Progenitor cell of endocrine pancreas (in vitro differentiated cells): Measurements from ENCODE around the gene PPP4R2. TPM values are rescaled to one million over a fixed set of nuclear protein-coding genes. Genes with fewer than 3 reads are reported as not detected.

Experiments used
- DNase-seq: peaks from one replicate; pipeline ENCODE4 v3.0.0; 2021; ENCODE audit warnings: low spot score; ENCODE audit not compliant: unreplicated experiment
- H3K27ac Mint-ChIP-seq: 2 replicates; pipeline ENCODE4 v1.8.0; 2021; ENCODE audit warnings: mild to moderate bottlenecking, moderate library complexity, mixed read lengths
- H3K27me3 Mint-ChIP-seq: 2 replicates; pipeline ENCODE4 v1.8.0; 2021; ENCODE audit warnings: mixed read lengths
- H3K36me3 Mint-ChIP-seq: 2 replicates; pipeline ENCODE4 v1.8.0; 2022; ENCODE audit warnings: mixed read lengths; ENCODE audit not compliant: insufficient read depth
- H3K4me1 Mint-ChIP-seq: 2 replicates; pipeline ENCODE4 v1.8.0; 2021; ENCODE audit warnings: low read depth, mixed read lengths
- H3K4me3 Mint-ChIP-seq: 2 replicates; pipeline ENCODE4 v1.8.0; 2021; ENCODE audit warnings: low read depth, mild to moderate bottlenecking, moderate library complexity, mixed read lengths
- H3K9me3 Mint-ChIP-seq: 2 replicates; pipeline ENCODE4 v1.8.0; 2021; ENCODE audit warnings: low read depth, mixed read lengths
- total RNA-seq: library from RNA; stranded (reverse); gene quantifications from 2 replicates; pipeline ENCODE4 v1.2.1, GENCODE V29; 2021
- TF ChIP-seq, protein P1 (sequence below): fragments of 200-600 bp; sonication (generic); IDR thresholded peaks from one replicate; pipeline ENCODE4 v1.5.0; 2021; ENCODE audit warnings: antibody characterized with exemption, mild to moderate bottlenecking; ENCODE audit not compliant: unreplicated experiment

The PPP4R2 gene
- total RNA-seq, 1 donor from 2014 or later = 130 TPM

DNA sequence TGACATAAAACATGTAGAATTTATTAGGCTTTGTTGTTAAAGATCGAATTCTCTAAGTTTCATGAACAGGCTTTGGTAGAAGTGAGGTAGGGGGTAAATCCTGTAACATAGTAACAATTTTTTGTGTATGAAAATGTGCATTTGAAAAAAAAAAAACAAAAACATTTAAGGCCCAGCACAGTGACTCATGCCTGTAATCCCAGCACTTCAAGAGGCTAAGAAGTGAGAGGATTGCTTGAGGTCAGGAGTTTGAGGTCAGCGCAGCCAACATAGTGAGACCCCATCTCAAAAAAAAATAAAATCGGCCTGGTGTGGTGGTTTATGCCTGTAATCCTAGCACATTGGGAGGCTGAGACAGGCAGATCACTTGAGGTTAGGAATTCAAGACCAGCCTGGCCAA lies 26.8 kb upstream of the PPP4R2 start:
- Mint-ChIP-seq H3K4me3 (no peak overlapping the region), H3K27me3 (no peaks in the 10 kb centered on the region), H3K9me3 (no peaks in the 10 kb centered on the region), H3K36me3 (no peaks in the 10 kb centered on the region), H3K27ac (no peak overlapping the region), H3K4me1 (peaks cover 31% of the 10 kb centered on the region)
- TF ChIP-seq, protein P1, sequence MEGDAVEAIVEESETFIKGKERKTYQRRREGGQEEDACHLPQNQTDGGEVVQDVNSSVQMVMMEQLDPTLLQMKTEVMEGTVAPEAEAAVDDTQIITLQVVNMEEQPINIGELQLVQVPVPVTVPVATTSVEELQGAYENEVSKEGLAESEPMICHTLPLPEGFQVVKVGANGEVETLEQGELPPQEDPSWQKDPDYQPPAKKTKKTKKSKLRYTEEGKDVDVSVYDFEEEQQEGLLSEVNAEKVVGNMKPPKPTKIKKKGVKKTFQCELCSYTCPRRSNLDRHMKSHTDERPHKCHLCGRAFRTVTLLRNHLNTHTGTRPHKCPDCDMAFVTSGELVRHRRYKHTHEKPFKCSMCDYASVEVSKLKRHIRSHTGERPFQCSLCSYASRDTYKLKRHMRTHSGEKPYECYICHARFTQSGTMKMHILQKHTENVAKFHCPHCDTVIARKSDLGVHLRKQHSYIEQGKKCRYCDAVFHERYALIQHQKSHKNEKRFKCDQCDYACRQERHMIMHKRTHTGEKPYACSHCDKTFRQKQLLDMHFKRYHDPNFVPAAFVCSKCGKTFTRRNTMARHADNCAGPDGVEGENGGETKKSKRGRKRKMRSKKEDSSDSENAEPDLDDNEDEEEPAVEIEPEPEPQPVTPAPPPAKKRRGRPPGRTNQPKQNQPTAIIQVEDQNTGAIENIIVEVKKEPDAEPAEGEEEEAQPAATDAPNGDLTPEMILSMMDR = no peak
- no peak for DNase-seq

DNA sequence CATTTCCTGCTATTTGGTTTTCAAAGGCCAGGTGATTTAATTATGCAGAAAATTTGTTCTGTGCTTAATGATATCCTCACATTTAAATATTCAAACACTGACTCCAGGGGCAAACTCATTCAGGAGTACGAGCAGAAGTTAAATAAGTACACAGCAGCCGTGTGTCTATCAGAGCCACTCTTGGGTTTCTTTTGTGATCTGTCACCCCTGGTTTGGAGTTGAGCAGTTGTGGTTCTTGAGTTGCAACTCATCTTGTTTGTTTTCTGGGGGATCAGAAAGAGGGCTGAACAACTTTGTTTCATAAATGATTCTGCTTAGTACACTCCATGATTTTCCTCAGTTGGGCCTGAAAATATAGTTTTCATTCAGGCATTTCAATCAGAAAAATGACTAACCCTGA lies 25.7 kb upstream of the PPP4R2 start:
- Mint-ChIP-seq H3K27ac (no peak overlapping the region), H3K27me3 (no peaks in the 10 kb centered on the region), H3K4me1 (peaks cover 30% of the 10 kb centered on the region), H3K36me3 (no peaks in the 10 kb centered on the region), H3K9me3 (no peaks in the 10 kb centered on the region), H3K4me3 (no peak overlapping the region)
- TF ChIP-seq, protein P1 = no peak
- DNase-seq = no peak

DNA sequence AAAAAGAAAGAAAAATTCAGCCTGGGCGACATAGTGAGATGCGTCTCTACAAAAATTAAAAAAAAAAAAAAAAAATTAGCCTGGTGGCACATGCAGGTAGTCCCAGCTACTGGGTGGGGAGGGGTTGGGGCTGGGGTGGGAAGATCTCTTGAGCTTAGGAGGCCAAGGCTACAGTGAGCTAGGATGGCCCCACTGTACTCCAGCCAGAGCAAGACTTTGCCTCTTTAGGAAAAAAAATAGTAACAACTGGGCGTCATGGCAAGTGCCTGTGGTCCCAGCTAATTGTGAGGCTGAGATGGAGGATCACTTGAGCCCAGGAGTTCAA lies 23.9 kb upstream of the PPP4R2 start:
- DNase-seq = no peak
- no peak overlapping the region for H3K4me3 Mint-ChIP-seq
- H3K4me1 Mint-ChIP-seq = peaks cover 31% of the 10 kb centered on the region
- H3K9me3 Mint-ChIP-seq = no peaks in the 10 kb centered on the region
- peak overlapping the region; percentile 92 for H3K27ac Mint-ChIP-seq
- H3K36me3 Mint-ChIP-seq = no peaks in the 10 kb centered on the region
- TF ChIP-seq, protein P1 = no peak
- H3K27me3 Mint-ChIP-seq = no peaks in the 10 kb centered on the region

DNA sequence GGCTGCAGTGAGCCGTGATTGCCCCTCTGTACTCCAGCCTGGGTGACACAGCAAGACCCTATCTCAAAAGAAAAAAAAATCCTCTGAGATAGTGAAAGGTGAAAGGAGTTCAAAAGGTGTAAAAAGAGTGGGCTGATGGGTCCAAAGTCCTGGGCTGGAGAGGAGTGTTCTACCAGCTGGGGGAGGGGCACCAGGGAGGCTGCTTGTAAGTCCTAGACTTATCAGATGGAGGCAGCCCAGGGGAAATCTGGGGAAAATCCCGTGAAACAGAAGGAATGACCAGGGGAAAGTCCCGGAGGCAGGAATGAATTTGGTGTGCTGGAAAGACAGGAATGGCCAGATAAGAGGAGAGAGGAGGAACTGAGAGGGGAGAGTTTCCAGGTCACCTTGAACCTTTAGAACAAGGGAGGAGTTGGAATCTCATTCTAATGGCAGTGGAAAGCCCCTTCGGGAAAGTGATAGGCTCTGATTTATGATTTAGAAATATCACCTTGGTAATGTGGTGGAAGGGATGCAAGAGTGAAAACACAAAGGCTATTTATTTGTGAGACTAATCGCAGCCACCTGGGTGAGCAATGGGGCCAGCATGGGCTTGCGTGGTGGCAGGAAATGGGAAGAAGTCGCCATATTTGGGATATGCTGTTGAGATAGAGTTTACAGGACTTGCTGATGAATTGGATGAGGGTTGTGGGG lies 23.4 kb upstream of the PPP4R2 start:
- DNase-seq = no peak
- TF ChIP-seq, protein P1 = no peak
- no peaks in the 10 kb centered on the region for H3K36me3 Mint-ChIP-seq

DNA sequence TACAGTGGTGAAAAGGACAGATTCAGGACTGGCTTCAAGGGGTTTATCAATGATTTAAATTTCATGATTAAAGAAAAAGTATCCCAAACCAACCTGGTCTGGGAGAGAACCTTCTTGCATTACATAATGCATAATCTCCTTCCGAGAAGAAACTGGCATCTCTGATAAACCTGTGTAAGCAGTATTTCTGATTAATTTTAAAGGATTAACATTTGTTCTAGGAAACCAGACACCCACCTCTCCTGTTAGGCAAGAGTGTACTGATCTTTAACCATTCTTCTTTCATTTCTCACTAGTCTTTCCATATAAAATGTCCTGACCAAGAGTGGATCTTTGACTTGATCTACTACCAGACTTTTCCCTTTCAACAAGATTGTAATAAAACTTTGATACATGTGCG lies 22.8 kb upstream of the PPP4R2 start:
- Mint-ChIP-seq H3K27me3 (no peaks in the 10 kb centered on the region), H3K4me3 (no peak overlapping the region), H3K27ac (peak overlapping the region; percentile 92), H3K36me3 (no peaks in the 10 kb centered on the region), H3K4me1 (peaks cover 31% of the 10 kb centered on the region), H3K9me3 (no peaks in the 10 kb centered on the region)
- no peak for DNase-seq
- TF ChIP-seq, protein P1 = no peak

More for the DNA sequence above, 23.4 kb upstream of the PPP4R2 start:
- Mint-ChIP-seq H3K27me3 (no peaks in the 10 kb centered on the region), H3K4me3 (peak overlapping the region; percentile 45), H3K4me1 (peaks cover 31% of the 10 kb centered on the region), H3K9me3 (no peaks in the 10 kb centered on the region), H3K27ac (peak overlapping the region; percentile 92)
